HL-60/S4 treated with phorbol 12-myristate 13-acetate at 8.2 ng/mL for 4 days and 3 days (cell line): ENCODE results near the gene IRAK2.
"Not testable (repeated sequence)": the region's sequence is repeated elsewhere in the genome, so short reads cannot be mapped to it uniquely, and the experiment has no call there.

ENCODE experiments used
- in situ Hi-C: fragments of 300-500 bp; cut with MboI; formaldehyde crosslinking; loops from 2 replicates; pipeline ENCODE4 v1.15.0; 2022; ENCODE audit warnings: low sequenced_read_pairs

IRAK2 gene

DNA sequence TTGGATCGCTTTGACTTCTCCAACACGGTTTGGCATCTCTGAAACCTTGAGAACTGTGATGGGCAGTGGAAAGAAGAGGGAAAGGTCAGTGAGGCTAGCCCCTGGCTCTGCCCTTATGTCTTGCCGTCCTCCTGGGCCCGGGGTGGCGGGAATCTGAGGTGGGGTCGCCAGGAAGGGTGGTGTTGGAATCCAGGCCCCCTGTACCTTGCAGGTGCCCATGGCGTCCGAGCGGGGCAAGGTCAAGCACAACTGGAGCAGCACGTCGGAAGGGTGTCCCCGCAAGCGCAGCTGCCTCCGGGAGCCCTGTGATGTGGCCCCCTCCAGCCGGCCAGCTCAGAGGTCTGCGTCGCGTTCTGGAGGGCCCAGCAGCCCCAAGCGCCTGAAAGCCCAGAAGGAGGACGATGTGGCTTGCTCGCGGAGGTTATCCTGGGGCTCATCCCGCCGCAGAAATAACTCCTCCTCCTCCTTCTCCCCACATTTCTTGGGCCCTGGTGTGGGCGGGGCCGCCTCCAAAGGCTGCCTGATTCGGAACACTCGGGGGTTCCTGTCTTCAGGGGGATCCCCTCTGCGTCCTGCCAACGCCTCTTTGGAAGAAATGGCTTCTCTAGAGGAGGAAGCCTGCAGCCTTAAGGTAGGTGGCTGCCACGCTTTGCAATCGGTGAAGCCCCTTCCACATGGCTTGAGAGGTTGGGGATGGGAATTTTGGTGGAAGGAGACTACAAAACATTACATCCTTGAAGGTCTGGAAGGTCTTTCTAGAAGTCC, 84.4 kb downstream of the IRAK2 start:
- in situ Hi-C loops, result no loop called here

DNA sequence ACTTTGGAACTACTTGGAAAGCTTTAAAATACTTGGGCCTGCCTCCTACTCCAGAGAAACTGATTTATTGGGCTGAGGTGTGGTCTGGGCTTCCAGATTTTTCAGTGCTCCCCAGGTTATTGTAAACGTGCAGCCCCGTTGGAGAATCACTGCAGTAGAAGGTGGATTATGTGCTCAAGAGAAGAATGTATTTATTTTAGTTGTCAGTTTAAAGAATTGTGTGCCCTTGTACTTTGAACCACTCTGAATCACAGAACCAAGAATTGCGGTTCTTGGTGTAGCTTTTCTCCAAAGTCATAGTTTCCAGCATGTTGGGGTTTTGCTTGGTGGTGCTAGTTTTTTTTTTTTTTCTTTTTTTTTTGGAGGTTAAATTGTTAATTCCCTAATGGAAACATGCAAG, 85.1 kb downstream of the IRAK2 start:
- in situ Hi-C loops, result no loop called here

DNA sequence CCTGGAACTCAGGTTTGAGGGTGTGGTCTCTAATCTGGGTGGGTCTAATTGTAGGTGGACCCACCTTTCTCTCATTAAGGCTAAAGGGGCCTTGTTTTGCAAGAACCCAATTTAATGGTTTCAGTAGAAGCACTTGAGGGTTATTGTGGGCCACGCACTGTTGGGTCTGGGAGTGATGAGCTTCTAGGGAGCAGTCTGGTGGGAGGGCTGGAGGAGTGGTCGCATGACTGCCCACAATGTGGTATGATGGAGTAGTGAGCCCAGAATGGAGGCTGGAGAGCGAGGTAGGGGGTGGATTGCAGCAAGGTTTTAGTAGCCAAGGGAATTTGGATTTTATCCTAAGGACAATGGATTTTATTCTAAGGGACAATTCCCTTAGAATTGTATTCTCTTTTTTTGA, 86.3 kb downstream of the IRAK2 start:
- in situ Hi-C loops, result no loop called here

DNA sequence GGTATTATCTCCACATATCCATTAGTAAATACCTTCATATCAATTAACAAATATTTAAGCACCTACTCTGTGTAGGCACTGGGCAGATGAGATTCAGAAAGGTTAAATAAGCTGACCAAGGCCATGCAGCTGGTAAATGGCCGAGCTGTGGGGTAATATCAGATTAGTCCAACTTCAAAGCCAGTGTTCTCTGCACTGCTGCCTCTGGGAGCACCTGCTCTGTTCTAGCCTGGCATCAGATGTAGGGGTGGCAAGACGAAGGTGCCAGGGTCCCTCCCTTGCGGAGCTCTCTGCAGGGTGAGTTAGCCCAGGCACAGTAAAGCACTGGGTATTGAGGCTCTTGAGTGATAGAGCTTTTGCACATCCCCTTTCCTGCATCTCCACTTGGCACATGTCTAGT, 89.0 kb downstream of the IRAK2 start:
- in situ Hi-C loops, result no loop called here

DNA sequence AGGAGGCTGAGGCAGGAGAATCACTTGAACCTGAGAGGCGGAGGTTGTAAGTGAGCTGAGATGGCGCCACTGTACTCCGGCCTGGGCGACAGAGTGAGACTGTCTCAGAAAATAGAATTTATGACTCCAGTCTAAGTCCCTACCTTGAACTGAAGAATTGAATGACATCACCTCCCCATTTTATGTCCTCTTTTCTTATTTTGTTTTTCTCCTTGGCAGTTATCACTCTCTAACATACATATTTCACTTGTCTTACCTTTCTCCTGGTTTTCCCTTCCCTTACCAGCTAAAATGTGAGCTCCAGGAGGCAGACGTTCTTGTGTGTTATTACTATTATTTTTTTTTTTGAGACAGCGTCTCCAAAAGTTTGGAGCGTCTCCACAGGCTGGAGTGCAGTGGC, 91.1 kb downstream of the IRAK2 start:
- in situ Hi-C loops, result no loop called here

DNA sequence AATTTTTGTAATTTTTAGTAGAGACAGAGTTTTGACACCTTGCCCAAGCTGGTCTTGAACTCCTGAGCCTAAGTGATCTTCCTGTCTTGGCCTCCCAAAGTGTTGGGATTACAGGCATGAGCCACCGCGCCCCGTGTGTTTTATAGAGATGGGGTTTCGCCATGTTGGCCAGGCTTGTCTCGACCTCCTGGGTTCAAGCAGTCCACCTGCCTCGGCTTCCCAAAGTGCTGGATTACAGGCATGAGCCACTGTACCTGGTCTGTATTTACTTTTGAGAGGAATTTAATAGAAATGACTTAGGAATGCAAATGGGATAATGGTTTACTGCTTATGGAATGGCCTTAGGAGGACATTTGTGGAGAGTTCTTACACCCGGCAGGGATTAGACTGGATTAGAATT, 94.3 kb downstream of the IRAK2 start:
- in situ Hi-C loops, result no loop called here

DNA sequence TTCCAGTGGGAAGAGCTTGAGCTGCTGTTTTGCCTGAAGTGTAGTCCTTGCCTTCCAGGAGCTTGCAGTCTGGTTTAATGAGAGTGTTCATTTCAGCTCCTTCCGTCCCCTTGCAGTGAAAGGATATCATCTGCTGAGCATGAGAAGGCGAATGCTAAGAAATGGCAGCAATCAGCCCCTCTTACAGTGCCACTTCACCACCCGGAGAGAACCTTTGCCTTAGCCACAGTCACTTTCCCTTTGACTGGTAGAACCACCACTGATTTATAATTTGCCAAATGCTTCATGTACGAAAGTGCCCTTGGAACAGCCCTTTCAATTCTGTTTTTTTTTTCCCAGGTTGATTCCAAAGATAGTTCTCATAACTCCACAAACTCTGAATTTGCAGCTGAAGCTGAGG, 95.1 kb downstream of the IRAK2 start:
- in situ Hi-C loops, result no loop called here

DNA sequence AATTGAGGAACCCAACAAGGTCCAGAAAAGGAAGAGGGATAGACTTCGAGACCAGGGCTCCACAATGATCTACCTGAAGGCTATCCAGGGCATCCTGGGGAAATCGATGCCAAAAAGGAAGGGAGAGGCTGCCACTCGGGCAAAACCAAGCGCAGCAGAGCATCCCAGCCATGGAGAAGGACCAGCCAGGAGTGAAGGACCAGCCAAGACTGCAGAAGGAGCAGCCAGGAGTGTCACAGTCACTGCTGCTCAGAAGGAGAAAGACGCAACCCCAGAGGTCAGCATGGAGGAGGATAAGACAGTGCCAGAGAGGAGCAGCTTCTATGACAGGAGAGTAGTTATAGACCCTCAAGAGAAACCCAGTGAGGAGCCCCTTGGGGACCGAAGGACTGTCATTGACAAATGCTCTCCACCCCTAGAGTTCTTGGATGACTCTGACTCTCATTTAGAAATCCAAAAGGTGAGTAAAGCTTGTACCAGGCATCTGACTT, 95.5 kb downstream of the IRAK2 start:
- in situ Hi-C loops, result no loop called here

DNA sequence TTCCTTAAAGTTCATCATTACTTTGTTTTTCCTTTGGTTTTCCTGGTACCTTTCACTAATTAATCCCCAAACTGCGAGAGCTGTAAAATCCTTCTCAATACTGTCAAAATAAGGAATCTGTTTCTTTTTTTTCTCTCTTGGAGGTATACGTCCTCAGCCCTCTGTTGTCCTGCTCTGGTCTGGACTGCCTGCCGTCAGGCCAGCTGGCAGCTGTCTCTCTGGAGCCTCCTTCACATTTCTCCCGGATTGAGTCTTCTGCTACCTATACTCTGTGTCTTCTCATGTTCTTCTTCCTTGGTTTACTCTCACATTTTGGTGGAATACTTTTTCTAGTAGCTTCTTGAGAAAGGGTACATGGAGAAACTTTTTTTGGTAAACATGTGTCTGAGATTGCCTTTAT, 97.3 kb downstream of the IRAK2 start:
- in situ Hi-C loops, result no loop called here

DNA sequence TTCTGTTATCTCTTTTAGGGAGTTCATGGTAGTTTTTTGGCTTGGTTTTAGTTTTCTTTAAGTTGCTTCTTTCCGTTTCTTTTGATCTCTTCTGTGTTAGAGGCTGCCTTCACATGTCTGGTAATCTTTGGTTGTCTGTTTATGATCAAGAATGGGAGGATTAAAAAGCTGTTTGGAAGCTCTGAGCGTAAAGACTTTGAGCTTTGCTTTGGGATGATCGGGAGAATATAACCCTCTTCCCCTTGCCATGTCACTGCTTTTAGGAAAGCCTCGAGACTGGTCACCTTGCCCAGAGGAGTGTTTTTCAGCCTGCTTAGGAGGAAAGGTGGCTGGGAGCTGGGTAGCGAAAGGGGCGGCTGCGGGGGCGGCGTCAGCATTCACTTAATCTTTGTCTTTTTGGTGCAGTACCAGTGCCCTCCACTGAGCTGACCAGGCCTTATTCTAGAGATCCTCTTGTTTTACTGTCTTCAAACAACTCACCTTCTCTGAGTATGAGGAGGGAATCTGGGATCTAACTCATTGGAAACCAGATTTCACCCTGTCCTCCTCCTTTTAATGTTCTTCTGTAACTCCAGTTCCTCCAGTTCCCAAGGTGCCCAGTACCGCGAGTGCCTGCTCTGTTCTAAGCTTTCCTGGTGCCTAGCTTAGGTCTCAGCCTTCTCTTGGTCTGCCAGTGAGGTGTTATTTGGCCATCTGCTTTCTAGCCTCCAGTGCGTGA, 99.1 kb downstream of the IRAK2 start:
- in situ Hi-C loops, result no loop called here

DNA sequence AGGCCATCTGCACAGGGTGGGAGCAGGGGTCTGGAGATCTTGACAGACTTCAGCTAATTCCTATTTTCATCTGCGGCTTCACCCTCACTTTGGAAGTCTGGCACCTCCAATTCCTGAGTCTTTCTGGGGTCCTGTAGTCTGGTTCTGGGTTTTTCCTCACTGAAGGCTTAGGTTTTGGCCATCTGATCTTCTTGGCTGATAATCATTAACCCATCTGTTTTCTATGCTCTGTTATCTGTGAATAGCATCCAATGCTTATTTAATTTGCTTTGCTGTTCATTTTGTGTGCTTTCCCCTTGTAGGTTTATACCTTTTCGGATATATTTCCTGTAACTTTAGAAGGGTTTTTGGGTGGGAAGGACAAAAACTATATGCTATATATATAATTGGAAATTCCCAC, 101.1 kb downstream of the IRAK2 start:
- in situ Hi-C loops, result no loop called here

DNA sequence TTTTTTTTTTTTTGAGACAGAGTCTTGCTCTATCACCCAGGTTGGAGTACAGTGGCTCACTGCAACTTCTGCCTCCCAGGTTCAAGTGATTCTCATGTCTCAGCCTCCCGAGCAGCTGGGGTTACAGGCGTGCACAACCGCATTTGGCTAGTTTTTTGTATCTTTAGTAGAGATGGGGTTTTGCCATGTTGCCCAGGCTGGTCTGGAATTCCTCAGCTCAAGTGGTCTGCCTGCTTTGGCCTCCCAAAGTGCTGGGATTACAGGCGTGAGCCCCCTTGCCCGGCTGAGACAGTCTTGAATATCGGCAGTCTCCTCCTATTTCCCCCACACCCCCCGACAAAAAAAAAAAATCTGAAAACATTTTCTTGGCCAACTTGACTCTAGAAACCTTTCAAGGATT, 102.2 kb downstream of the IRAK2 start:
- in situ Hi-C loops, result not testable (repeated sequence)

DNA sequence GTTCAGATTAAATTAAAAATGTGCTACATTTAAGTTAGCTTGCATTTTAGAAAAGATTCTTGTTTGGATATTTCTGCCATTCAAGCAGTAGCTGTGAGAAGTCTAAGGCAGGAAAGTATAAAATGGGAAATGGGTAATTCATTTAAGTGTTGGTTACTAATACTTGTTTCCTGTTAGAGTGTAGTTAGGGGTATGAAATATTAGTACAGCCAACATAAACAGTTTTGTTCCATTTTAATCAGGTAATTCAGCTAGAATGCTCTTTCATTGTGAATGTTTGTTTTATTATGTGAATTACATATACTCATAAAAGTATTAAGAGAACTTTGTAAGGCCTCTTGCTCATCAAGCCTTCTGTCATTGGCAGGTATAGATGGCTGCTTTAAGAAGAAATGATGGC, 103.4 kb downstream of the IRAK2 start:
- in situ Hi-C loops, result no loop called here

DNA sequence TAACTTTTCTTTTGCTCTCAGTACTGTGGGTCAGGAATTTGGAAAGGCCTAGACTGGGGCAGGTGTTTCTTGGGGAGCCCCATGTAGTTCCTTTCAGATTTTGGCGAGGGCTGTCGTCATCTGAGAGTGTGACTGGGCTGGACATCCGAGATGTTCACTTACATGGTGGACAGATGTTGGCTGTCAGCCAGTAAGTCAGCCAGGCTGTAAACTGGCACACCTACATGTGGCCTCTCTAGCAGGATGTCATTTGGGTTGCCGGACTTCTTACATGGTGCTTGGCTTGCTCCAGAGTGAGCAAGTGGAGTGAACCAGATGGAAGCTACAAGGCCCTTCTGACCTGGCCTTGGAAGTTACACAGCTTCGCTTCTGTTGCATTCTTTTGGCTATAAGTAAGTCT, 104.2 kb downstream of the IRAK2 start:
- in situ Hi-C loops, result no loop called here

DNA sequence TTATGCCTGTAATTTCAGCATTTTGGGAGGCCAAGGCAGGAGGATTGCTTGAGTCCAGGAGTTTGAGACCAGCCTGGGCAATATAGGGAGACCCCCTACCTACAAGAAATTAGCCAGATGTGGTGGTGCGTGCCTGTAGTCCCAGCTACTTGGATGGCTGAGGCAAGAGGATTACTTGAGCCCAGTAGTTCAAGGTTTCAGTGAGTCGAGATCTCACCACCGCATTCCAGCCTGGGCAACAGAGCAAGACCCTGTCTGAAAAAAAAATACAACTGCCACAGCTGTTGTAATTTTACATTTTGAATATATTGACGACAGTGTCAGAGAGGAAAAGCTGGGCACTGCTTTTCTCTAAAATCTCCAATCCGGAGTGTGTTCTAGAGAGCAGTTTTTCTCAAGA, 104.7 kb downstream of the IRAK2 start:
- in situ Hi-C loops, result no loop called here

DNA sequence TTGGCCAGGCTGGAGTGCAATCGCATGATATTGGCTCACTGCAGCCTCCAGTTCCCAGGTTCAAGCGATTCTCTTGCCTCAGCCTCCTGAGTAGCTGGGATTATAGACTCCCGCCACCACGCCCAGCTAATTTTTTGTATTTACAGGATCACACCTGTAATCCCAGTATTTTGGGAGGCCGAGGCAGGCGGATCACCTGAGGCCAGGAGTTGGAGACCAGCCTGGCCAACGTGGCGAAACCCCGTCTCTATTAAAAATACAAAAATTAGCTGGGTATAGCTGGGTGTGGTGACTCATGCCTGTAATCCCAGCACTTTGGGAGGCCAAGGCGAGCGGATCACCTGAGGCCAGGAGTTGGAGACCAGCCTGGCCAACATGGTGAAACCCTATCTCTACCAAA, 107.8 kb downstream of the IRAK2 start:
- in situ Hi-C loops, result not testable (repeated sequence)

DNA sequence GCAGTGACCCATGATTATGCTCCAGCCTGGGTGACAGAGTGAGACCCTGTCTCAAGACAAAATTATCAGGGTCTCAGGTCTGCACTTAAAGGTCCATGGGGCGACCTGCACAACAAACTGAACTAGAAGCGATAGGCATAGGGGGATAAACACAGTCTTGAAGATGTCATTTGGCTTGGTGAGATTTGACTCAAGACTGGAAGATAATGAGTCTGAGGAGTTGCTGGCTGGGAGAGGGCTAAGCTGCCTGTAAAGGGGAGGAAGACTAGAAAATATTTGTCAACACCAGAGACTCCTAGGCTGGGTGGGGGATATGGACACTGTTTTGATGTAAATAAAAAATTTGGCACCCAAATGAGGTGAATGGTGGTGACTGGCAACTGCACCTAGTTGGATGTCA, 108.3 kb downstream of the IRAK2 start:
- in situ Hi-C loops, result no loop called here

DNA sequence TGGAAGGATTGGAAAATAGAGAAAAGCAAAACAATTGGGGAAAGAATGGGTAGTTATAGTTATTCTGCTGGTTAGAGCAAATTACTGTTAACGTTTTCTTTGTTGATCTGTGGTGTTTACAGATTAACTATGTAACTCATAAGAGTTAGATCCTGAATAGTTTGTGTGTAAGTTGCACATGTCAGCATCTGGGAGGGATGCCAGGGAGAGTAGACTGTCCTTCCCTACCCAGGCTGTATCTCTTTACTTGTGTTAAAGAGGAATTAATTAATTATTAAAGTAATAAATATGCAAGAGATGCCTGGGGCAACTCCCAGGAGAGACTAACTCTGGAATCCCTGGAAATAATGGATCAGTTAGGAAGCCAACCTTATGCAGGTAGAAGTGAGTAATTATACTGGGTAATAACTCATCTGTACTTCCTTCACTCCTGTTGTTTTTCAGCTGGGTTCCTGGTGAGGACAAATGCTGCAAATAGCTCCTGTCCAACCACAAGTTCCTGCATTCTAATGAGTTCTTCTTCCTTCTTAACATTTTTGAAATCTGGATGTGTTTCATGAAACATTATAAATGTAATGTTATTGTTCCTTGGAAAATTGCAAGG, 109.1 kb downstream of the IRAK2 start:
- in situ Hi-C loops, result no loop called here

DNA sequence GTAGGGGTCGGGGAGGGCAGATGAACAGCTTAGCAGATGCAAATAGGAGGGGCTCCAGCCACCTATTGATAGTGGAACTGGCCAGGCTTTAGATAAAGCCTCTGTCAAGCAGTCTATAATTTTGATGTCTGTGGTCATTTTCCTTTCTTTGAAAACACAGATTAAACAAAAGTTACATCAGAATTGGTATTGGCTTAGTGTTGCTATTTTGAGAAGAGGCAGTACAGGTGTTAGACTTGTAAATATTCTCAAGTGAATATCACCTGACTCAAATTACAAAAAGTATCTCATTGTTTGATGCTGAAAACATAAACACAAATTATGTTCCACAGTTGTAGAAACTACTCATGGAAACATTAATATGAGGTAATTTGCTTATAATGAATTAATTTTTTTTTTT, 109.9 kb downstream of the IRAK2 start:
- in situ Hi-C loops, result no loop called here

DNA sequence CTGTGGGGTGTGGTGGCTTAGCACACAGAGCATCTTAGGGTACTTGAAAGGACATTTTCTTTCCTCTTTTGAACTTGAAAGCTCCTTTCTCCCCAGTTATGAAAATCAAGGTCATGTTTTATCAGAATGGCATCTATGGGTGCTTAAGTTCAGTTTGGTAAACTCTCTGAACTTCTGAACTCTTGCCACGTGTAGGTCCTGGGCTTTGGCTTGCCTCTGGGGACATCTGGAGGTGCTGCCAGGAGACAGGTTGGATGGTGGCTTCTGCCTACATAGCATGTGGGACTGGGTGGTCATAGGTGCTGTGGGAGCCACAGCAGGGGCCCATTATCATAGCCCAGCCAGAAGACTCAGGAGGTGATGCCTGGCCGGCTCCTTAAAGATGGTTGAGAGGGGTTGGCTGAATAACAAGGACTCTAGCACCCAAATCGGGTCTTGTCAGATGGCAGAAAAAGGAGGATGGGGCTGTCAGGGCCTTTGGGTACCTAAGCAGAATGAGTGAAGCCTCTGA, 112.5 kb downstream of the IRAK2 start:
- in situ Hi-C loops, result no loop called here

DNA sequence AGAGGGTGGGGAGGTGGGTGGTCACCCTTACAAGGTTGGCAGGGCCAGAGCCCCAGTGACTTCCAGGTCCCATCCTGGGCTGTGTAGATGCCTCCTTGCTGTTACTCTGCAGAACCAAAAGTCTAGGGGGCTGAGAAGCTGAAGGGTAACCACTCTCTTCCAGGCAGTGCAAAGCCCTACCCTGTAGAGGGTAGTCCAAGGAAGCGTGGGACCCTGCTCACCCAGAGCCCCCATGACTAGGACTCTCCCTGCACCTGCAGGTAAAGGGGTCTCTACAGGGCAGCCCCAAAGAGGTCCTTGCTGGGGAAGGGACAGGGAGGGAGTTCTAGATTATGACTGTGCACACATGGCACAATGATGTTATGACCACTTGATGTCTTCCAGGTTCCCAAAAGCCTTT, 113.8 kb downstream of the IRAK2 start:
- in situ Hi-C loops, result no loop called here
